KMS-11 (cell line): ENCODE results near the gene FREY1.
A peak's percentile ranks its signal among the peaks of the same experiment; 100 is the strongest.

Source experiments
- H2AFZ ChIP-seq: fragments of 200-600 bp; sonication (generic); 2 replicates; pipeline ENCODE4 v1.6.1; 2016; ENCODE audit warnings: antibody characterized with exemption, mixed run types, low read depth
- H3K27ac ChIP-seq: fragments of 200-600 bp; sonication (generic); 2 replicates; pipeline ENCODE4 v1.6.1; 2016; ENCODE audit warnings: mild to moderate bottlenecking, mixed run types
- H3K27me3 ChIP-seq: fragments of 200-600 bp; sonication (generic); 2 replicates; pipeline ENCODE4 v1.6.1; 2017; ENCODE audit warnings: mild to moderate bottlenecking, low read depth, mixed run types, moderate library complexity; ENCODE audit not compliant: insufficient read depth
- H3K36me3 ChIP-seq: fragments of 200-600 bp; sonication (generic); 2 replicates; pipeline ENCODE4 v1.6.1; 2017; ENCODE audit warnings: mild to moderate bottlenecking, mixed run types; ENCODE audit not compliant: insufficient read depth
- H3K4me1 ChIP-seq: fragments of 200-600 bp; sonication (generic); 2 replicates; pipeline ENCODE4 v1.6.1; 2016; ENCODE audit warnings: mild to moderate bottlenecking, low read depth, mixed run types; ENCODE audit not compliant: poor library complexity, severe bottlenecking
- H3K4me2 ChIP-seq: fragments of 200-600 bp; sonication (generic); 2 replicates; pipeline ENCODE4 v1.7.0; 2016; ENCODE audit warnings: mild to moderate bottlenecking, mixed run types
- H3K4me3 ChIP-seq: fragments of 200-600 bp; sonication (generic); IDR thresholded peaks from 2 replicates; pipeline ENCODE4 v1.6.1; 2017; ENCODE audit warnings: low read depth, low read length, mixed read lengths; ENCODE audit not compliant: insufficient read depth
- H3K79me2 ChIP-seq: fragments of 200-600 bp; sonication (generic); 2 replicates; pipeline ENCODE4 v1.6.1; 2016; ENCODE audit warnings: low read depth, mixed run types; ENCODE audit not compliant: insufficient read depth
- H3K9ac ChIP-seq: fragments of 200-600 bp; sonication (generic); 2 replicates; pipeline ENCODE4 v1.6.1; 2016; ENCODE audit warnings: mild to moderate bottlenecking, mixed run types
- H4K20me1 ChIP-seq: fragments of 200-600 bp; sonication (generic); 2 replicates; pipeline ENCODE4 v1.6.1; 2016; ENCODE audit warnings: mild to moderate bottlenecking, mixed run types; ENCODE audit not compliant: insufficient read depth
- TF ChIP-seq, protein P1 (sequence below): fragments of 200-600 bp; sonication (generic); conservative IDR thresholded peaks from 2 replicates; pipeline ENCODE4 v1.6.1; 2017; ENCODE audit warnings: low read depth, mild to moderate bottlenecking, antibody characterized with exemption, low read length, moderate library complexity, mixed read lengths

FREY1 gene

DNA sequence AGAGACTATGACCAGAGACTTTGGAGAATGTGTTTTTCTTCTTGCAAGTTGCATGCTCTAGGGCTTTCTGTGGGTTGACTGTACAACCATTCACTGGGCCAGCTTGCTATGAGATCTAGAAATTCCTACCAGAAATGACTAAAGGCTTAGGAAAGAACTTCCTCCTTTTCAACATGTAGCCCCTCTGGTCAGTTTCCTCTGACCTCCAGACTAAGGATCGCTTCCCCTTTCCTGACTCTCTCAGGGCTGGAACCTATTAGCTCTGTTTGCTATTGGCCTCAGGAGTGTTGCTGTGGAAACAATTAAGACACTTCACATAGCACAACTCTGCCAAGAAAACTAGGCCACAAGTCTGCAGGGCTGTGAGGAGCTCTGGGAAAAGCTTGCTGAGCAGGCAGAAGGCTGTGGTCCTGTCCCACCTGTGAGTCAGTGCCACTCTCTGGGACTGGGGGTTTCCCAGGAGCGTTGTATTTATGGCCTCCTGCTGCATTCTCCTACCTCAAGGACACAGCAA lies 49.1 kb downstream of the FREY1 start:
- Histone ChIP-seq H3K4me1 (peaks cover 34% of the 10 kb centered on the region), H4K20me1 (no peaks in the 10 kb centered on the region), H3K27ac (peak overlapping the region; percentile 70), H3K4me2 (peak overlapping the region; percentile 63), H3K9ac (no peak overlapping the region; the same call in 1 of the 2 replicates), H3K27me3 (no peaks in the 10 kb centered on the region), H2AFZ (no peak overlapping the region), H3K4me3 (no peak overlapping the region), H3K79me2 (peaks cover 18% of the 10 kb centered on the region; the same call in 1 of the 2 replicates), H3K36me3 (no peaks in the 10 kb centered on the region)
- TF ChIP-seq, protein P1, sequence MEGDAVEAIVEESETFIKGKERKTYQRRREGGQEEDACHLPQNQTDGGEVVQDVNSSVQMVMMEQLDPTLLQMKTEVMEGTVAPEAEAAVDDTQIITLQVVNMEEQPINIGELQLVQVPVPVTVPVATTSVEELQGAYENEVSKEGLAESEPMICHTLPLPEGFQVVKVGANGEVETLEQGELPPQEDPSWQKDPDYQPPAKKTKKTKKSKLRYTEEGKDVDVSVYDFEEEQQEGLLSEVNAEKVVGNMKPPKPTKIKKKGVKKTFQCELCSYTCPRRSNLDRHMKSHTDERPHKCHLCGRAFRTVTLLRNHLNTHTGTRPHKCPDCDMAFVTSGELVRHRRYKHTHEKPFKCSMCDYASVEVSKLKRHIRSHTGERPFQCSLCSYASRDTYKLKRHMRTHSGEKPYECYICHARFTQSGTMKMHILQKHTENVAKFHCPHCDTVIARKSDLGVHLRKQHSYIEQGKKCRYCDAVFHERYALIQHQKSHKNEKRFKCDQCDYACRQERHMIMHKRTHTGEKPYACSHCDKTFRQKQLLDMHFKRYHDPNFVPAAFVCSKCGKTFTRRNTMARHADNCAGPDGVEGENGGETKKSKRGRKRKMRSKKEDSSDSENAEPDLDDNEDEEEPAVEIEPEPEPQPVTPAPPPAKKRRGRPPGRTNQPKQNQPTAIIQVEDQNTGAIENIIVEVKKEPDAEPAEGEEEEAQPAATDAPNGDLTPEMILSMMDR, result no peak
